AG04450 (cell line): Measurements from ENCODE around the gene RAPGEF5. TPM values are rescaled to one million over a fixed set of nuclear protein-coding genes. Genes with fewer than 3 reads are reported as not detected.

ENCODE experiments used
- CTCF ChIA-PET: fragments of 300-600, 350-600 bp; formaldehyde crosslinking; extraction: SDS; loops from one replicate; lab custom pipeline; 2022; ENCODE audit warnings: antibody characterized with exemption, inconsistent platforms; lab: Charles Lee
- POLR2A ChIA-PET: fragments of 350-600 bp; formaldehyde crosslinking; extraction: SDS; loops from one replicate; lab custom pipeline; 2021; ENCODE audit warnings: antibody characterized with exemption, inconsistent platforms; lab: Yijun Ruan, JAX
- DNase-seq: peaks from one replicate; pipeline ENCODE4 v3.0.0-alpha.2; 2011; ENCODE audit warnings: low read depth, low spot score
- H3K27ac ChIP-seq: one replicate; pipeline ENCODE4 v1.5.1; 2012; ENCODE audit warnings: low read depth, low read length, control low read depth
- H3K27me3 ChIP-seq: one replicate; pipeline ENCODE4 v1.6.0; 2012; ENCODE audit warnings: low read length; ENCODE audit not compliant: control insufficient read depth, insufficient read depth
- H3K4me3 ChIP-seq: 2 replicates; pipeline ENCODE4 v1.5.1; 2011; ENCODE audit warnings: mild to moderate bottlenecking, low read depth, low read length, control low read depth
- H3K9me3 ChIP-seq: 2 replicates; pipeline ENCODE4 v1.5.1; 2012; ENCODE audit warnings: low read length; ENCODE audit not compliant: control insufficient read depth, insufficient read depth
- polyA plus RNA-seq: library from polyadenylated mRNA; depleted of rRNA; stranded (reverse); fragments of >200 nt; gene quantifications from 2 replicates; pipeline ENCODE4 v1.2.3, GENCODE V29; 2011
- TF ChIP-seq, protein P1 (sequence below): IDR thresholded peaks from 2 replicates; pipeline ENCODE4 v1.5.1; 2011; ENCODE audit warnings: low read depth, low read length, control low read depth, inconsistent platforms

Gene RAPGEF5
- polyA plus RNA-seq, 1 experiment = 0.16 TPM

GRCh38 chr7:22402250-22402649, 45.3 kb upstream of the RAPGEF5 start:
- Histone ChIP-seq H3K9me3 (no peaks in the 10 kb centered on the region), H3K27ac (no peak overlapping the region), H3K4me3 (no peak overlapping the region), H3K27me3 (no peaks in the 10 kb centered on the region)
- CTCF ChIA-PET = no interaction called here
- POLR2A ChIA-PET = no interaction called here
- DNase-seq = no peak
- TF ChIP-seq, protein P1, sequence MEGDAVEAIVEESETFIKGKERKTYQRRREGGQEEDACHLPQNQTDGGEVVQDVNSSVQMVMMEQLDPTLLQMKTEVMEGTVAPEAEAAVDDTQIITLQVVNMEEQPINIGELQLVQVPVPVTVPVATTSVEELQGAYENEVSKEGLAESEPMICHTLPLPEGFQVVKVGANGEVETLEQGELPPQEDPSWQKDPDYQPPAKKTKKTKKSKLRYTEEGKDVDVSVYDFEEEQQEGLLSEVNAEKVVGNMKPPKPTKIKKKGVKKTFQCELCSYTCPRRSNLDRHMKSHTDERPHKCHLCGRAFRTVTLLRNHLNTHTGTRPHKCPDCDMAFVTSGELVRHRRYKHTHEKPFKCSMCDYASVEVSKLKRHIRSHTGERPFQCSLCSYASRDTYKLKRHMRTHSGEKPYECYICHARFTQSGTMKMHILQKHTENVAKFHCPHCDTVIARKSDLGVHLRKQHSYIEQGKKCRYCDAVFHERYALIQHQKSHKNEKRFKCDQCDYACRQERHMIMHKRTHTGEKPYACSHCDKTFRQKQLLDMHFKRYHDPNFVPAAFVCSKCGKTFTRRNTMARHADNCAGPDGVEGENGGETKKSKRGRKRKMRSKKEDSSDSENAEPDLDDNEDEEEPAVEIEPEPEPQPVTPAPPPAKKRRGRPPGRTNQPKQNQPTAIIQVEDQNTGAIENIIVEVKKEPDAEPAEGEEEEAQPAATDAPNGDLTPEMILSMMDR = no peak

DNA sequence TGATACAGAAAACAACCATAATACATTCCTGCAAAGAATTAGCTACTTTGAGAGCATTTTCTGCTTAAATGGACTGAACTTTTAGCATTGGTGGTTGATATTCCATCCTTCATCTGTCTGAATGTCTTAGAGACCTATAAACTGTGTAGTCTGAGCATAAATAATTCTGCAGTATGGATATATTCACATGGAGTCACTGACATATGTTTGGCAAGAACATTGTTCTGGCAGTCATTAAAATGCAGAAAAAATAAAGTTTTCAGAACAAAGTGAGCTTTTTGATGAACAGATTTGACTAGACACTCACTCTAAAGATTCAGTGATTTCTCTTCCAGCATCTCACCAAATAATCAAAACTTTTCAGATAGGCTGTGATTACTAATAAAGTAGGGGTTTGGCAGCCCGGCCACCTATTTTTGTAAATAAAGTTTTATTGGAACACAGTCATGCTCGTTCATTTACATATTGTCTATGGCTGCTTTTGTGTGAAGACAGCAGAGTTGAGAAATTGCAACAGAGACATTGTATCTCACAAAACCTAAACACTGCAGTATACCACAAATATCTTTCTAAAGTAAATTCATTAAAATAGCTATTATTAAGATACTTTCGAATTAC, 44.1 kb upstream of the RAPGEF5 start:
- DNase-seq = no peak
- ChIA-PET CTCF (interaction anchor here (1.2 kb wide), 1 partner anchor 292 kb away, joined by 5 read pairs; no protein-coding TSS in a partner anchor), POLR2A (no interaction called here)
- Histone ChIP-seq H3K9me3 (no peaks in the 10 kb centered on the region), H3K4me3 (no peak overlapping the region), H3K27me3 (no peaks in the 10 kb centered on the region), H3K27ac (no peak overlapping the region)
- TF ChIP-seq, protein P1 = no peak

- Histone ChIP-seq H3K27ac (no peak overlapping the region), H3K9me3 (no peaks in the 10 kb centered on the region), H3K27me3 (no peaks in the 10 kb centered on the region), H3K4me3 (no peak overlapping the region)
- POLR2A ChIA-PET = no interaction called here
- no peak for DNase-seq
- TF ChIP-seq, protein P1 = no peak
- CTCF ChIA-PET = interaction anchor here (1.2 kb wide), 1 partner anchor 291 kb away, joined by 5 read pairs; no protein-coding TSS in a partner anchor
These were observed 43.3 kb upstream of the RAPGEF5 start for GRCh38 chr7:22400150-22400814.

DNA sequence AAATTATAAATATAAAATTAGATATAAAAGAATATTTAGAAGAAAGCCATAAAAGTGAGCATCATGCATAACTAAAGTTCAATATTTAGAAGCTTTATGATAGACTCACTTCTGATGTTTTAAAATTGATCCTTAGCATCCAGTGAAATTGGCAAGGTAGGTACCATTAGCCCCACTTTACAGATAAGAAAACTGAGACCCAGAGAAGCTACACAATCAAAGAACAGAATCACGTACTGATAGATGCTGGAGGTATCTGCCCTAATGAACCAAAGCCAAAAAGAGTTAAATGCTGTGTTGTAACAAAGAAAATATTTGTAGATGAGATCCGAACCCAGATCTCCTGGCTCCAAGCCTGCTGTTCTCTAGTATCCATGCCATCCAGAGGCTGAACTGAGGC, 42.6 kb upstream of the RAPGEF5 start:
- Histone ChIP-seq H3K9me3 (no peaks in the 10 kb centered on the region), H3K27me3 (no peaks in the 10 kb centered on the region), H3K27ac (no peak overlapping the region), H3K4me3 (no peak overlapping the region)
- no peak for DNase-seq
- POLR2A ChIA-PET = no interaction called here
- TF ChIP-seq, protein P1 = no peak
- CTCF ChIA-PET = no interaction called here

DNA sequence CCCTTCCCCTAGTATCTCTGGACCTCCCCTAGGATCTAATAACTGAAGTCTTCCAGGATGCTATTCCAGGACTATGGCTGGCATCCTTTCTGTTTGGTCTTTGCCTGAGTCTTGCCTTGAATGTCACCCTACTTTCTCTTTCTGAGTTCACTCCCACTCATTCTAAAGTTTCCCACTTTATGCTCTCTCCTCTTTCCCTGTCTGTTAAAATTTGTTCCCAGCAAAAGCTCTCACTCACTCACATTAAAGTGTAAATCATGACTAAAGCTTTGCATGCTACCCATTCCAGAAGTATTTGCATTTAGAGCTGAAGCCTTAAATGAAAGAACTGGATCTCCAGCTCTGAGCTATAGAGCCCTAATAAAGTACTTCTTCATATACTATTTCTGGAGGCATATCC, 42.1 kb upstream of the RAPGEF5 start:
- Histone ChIP-seq H3K27me3 (no peaks in the 10 kb centered on the region), H3K9me3 (no peaks in the 10 kb centered on the region), H3K4me3 (no peak overlapping the region), H3K27ac (no peak overlapping the region)
- CTCF ChIA-PET = no interaction called here
- TF ChIP-seq, protein P1 = no peak
- POLR2A ChIA-PET = no interaction called here
- no peak for DNase-seq
